ENCODE measurements around the gene HIVEP2. TPM values are rescaled to one million over a fixed set of nuclear protein-coding genes. Genes with fewer than 3 reads are reported as not detected.

HIVEP2 gene
- total RNA-seq, 1 donor from 2014 or later: 13.2 TPM

DNA sequence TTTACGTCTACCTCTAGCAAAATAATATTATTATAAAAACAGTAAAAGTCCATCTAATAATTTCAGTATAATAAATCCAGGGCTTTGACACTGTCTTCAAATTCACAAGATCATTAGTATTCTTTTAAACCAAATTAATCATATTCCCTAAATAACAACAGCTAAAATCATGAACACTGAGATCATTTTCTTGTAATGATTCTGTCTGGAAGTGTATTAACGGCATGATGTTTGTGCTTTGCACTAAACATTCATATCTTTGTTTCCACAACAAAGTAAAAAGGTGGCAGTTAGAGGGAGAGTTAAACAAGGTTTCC is 18.8 kb downstream of the HIVEP2 start:
- DNase-seq (ENCODE audit: low spot score): no peak

DNA sequence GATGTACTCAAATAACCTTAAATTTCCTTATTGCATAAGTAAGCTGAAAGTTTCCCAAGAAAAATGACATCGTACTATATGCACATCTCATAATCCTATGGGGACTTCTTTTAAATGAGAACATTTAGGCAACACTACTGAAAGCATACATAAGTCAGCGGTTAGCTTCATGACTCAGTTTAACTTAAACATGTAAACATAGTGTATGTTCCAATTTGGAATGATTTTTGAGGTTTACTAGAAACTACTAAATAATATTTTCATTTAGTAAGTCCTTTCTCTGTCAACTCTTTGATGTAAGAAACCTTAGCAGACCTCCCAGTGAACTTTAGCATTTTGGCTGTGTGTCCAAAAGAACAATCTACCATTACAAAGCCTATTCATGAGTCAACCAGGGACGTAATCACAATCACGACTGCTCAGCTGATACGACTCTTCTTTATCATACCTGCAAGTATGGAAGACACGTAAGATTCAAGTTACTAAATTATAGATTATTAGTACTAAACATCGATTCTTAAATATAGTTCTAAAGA is 19.3 kb downstream of the HIVEP2 start:
- no peak for DNase-seq (ENCODE audit: low spot score)

DNA sequence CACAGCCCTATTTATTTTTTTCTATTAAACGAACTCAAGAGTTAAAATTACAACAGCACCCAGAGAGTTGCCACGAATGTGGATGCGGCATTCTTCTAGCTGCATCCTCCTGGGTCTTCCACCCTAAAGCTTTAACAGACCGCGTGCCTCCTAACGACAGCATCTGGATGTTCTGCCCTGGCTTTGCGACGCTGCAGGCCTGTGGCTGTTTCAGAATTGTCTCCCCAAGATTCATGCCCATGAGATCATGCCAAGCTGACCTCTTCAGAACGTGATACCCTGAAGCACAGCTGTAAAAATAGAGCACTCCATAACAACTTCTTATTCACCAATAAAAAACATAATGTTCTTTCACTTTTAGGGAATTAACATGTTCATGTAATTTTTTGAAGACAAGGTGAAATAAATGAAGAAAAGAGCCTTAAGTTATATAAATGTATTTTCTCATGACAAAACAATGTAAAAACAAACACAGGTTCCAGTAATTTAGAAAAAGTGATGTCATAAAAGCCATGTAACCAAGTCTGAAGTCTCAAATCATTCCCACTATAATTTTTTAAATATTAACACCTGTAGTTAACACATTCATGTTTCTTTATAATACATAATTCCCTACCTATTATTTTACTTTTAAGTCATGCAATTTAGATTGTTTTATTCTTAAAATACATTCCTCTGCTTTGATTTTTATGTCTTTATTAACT is 26.5 kb downstream of the HIVEP2 start:
- no peak for DNase-seq (ENCODE audit: low spot score)

DNA sequence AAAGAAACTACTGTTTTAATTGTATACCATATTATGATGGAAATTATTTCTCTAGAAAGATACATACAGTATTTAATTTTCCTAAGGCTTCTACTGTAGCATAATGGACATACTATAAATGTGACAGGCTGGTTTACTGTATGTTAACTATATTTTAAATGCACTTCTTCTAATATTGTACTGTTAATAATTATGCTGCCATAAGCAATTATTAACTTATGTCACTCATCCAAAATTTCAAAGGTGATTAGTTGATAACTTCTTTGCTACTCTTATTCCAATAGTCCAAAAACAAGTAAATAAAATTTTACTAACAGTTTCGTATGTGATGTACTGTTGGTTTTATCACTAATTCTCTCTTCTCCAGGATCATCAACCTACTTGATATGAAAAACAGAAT is 28.1 kb downstream of the HIVEP2 start:
- DNase-seq (ENCODE audit: low spot score): no peak

DNA sequence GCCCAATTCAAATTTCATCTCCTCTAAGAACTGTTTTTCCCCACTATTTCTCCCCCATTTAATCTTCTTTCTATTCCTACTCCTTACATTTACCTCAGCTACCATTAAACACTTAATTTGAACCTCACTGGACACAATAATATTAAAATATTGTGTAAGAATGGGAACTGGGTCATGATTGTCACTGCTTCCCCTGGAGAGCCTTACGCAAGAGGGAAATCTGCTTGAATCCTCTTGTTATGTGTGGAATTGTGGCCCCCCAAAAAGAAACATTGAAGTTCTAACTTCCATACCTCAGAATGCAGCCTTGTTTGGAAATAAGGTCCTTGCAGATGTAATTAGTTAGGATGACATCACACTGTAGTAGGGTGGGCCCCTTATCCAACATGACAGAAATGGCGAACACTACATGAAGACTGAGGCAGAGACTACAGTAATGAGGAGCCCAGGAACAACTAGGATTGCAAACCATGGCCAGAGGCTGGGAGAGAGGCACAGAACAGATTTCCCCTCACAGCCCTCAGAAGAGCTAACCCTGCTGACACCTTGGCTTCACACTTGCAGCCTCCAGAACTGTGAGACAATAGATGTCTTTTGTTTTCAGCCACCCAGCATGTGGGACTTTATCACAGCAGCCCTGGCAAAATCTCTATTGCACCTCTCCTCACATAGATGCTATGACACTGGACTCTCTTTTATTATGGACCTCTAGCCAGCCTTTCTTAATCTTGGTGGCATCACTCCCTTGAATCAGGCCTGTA is 29.9 kb downstream of the HIVEP2 start:
- DNase-seq (ENCODE audit: low spot score): no peak

DNA sequence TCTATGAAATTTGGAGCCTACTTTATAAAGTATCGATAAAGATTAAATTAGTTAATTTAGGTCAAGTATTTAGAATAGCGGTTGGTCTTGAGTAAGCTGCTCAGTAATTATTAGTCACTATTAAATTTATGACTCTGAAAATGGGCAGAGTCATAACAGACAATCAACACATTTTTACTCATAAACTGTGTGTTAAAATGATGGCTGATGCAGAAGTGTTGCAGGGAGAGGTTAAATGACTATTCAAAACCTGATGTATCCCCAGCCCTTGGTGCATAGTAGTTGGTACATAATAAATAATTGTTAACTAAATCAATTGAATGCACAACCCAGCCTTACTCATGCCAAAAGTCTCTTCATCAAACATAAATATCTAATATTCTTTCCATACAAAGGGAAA is 30.6 kb downstream of the HIVEP2 start:
- DNase-seq (ENCODE audit: low spot score): no peak

DNA sequence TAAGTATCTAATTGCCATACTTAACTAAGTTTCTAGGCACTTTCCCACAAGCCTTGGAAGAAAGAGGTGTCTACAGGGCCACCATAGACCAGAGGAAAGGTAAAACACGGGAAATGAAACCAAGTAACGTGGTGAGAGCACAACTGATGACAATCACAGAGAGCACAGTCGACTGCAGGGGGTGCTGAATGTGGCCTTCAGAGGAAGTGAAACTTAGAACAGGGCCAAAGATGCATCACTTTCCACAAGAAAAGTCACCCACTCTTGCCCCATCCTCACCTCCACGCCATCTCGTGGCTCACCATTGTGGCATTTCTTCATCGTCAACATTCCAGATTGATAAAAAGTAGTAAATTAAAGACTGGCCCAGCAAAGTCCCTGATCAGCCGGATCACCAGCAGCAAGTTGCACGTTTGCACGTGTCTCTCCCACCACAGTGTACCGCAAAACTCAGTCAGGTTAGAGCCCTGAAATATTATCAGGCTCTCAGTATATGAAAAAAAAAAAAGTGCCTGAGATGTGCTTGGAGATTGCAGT is 31.4 kb downstream of the HIVEP2 start:
- DNase-seq (ENCODE audit: low spot score): no peak

DNA sequence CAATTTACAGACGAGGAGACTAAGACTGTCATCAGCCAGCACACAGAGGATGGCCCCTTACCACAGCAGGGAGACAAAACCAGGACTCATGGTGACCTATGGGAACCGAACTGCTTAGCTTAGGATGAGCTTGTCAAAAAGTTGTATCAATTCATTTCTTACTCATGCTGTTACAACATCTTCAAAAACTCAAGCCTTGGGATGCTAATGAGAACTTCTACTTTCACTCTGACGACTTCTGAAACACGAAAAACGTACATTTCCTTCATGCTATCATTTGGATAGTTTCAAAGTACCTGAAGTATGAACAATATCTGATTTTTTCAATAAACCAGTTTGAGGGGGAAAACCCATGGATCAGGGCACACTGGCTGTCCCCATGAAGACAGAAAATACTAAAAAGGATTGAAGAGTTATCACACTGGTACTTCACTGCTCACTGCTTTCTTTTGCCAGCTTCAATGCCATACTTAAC is 31.9 kb downstream of the HIVEP2 start:
- DNase-seq (ENCODE audit: low spot score): no peak

DNA sequence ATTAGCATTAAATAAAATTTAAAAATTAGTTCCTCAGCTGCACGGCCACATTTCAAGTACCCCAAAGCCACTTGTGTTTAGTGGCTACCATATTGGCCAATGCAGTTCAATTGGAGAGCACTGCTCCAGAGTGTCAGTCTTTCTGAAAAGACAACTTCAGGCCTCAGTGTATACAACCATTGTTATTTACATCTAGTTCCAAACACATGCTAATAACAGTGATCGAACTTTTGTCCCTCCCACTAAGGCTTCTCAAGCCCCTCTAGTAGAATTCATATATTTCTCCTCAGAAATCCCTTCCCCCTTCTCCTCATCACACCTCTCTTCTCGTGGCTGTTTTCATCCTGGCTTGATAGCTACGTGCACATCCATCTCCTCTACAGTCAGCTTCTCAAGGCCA is 32.9 kb downstream of the HIVEP2 start:
- DNase-seq (ENCODE audit: low spot score): no peak

DNA sequence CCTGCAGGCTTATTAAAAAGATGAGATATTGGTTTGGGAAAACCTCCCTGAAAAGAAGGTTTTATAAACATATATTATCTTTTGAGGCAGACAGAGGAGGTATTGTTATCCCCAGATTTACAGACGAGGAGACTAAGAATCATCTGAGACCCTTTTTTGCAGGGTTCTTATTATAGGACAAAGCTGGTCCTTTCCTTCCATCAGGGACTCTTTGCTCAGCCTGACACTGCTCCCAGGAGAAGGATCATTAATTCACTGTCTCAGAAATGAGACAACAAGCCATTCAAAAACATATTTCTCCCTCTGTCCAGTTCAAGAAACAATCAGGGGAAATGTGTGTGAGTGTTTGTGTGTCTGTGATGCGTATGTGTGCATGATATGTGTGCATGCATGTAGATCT is 33.5 kb downstream of the HIVEP2 start:
- no peak for DNase-seq (ENCODE audit: low spot score)

DNA sequence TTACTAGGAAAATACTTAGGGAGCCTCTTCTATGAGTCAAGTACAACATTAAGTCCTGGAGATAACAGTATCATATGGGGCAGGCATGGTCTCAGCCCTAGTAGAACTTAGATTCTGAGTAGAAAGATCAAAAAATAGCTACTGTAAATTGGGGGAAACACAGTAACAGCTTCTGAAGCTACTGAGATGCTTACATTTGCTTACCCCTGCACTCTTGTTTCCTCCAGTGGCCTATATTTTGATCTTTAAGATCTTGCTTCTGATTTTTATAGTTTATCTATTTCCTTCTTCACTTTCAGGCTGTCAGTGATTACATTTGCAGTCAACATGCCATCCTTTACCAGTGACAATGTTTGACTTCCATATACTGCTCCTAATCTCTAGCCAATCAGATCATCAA is 35.3 kb downstream of the HIVEP2 start:
- no peak for DNase-seq (ENCODE audit: low spot score)

DNA sequence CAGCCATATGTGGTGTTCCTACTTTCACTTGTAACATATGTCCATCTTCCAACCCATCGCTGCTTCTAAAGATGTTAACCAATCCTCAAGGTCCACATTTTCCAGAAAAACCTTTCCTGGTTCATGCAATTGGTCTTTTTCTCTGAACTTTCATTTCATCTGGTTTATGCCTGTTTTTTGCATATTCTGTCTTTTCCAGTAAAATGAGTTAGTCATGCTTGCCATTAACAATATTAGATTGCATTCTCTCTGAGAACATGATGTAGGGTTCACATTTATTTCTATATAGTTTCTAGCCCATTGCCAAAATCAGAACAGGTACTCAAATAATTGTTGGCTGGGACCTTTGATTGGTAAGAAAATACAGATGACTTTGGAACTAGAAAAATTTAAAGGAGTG is 36.7 kb downstream of the HIVEP2 start:
- DNase-seq (ENCODE audit: low spot score): no peak

DNA sequence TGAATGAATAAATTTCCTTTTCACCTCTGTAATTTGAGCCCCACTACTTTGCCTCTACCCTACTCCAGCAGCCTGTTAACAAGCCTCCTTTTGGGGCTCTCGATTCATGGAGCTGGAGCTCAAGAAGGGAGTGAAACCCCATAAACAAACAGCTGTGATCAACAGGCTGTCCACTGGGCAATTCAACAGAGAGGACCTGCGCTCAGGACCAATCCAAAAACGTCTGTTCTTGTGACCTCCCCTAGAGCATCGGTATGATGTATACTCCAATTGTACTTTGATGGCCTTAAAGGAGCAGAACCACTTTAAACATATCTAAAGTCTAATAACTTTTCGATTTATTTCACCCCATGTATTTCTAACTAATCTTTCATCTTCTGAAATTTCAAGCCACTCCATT is 37.4 kb downstream of the HIVEP2 start:
- DNase-seq (ENCODE audit: low spot score): no peak

DNA sequence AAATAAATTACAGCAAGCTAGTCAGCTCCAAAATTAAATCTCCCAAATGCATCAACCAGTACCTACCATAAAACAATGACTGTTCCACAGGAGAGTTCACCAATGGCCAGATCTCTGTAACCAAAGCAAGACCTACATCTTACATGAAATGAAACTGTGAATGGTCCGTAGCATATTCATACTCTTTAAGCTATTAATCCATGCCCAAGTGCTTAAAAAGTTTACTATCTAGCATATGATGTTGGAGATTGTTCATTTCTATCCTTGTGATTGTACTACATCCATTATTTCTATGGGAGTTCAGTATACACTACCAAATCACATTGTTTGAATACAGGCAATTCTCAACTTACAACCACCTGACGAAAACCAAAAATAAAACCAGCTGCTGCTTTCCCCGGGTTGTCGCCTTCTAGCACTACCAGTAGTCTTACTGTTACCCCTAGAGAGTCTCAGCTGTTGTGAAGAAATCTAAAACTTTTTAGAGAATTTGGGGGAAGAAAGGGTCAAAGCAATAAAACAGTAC is 38.0 kb downstream of the HIVEP2 start:
- DNase-seq (ENCODE audit: low spot score): no peak

DNA sequence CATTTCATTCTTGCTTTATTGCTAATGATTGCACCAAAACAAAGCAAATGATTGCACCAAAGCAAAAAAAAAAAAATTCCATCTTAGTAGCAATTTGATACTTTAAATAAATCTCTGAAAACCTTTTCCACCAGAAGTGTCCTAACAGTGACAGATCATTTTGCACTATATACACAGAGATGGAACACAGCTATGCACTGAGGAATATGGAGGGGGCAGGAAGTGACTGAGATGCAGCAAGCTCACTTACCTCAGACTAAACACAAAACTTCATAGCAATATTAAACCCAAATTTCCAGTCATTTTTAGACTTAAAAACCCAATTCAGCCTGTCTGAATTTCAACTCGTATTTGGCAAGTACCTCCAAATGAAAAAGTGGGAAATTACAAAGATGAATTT is 41.2 kb downstream of the HIVEP2 start:
- DNase-seq (ENCODE audit: low spot score): no peak

DNA sequence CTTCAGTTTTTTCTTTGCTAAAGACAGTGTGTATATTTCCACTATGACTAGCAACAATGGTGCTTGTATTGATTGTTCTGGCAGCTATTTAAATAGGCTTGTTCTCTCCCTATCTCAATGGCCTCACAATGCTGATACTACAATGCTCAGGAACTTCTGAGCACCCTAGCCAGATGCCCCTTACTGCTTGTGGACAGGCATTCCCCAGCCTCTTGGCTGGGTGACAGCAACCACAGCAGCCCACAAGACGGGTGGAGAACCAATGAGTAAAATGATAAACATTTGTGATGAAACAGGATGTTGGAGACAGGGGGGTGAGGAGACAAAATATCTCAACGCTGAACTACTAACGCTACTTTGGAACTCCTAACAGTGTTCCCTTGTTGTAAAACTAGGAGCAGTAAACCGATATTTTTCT is 42.3 kb downstream of the HIVEP2 start:
- no peak for DNase-seq (ENCODE audit: low spot score)

DNA sequence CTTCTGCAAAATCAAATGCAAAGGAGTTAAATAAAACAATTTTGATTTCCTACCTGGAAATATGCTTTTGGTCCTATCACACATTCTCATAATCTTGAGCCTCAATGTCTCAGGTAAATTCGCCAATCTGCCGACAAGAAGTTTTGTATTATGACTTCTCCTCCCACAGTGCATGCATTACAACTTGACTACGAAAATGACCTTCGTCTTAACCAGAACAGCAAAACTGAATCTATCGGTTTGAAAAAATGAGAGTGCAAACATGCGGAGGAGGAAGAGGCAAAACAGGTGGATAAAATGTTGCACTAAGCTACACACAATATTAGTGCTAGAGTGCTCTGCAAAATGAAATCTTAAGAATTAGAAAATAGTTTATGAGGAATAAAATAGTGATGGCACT is 43.4 kb downstream of the HIVEP2 start:
- DNase-seq (ENCODE audit: low spot score): no peak

DNA sequence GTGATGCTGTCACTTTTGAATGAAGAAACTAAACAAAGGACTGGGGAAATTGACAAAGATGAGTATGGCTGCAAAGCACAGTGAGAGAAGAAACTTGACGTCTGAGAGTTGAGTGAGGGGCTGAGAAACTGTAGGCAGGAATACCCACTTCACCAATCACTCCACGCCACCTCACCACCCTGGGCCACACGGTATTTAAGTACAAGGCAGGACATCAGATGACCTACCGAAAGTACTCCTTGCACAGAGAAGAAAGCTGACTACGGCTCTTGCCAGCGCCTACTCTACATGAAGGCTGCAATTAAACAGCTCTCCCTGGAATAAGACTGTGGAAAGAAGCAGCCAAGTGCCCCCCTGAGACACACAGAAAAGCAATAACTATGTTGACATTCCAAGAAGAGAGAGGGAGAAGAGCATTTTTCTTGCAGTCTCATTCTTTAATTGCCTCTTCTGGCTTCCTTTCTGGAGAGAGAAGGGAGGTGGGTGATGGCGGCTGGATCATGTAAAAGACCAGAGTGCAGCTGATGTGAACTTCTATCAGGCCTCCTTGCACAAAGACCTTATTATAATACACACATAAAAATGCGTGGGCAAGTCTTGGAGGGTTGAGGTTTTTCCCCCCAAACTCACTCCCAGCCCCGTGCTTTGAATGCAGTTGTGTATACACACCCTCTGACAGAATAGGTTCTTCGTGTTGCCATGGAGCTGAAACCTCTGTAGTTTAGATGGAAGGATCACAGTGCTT is 44.6 kb downstream of the HIVEP2 start:
- no peak for DNase-seq (ENCODE audit: low spot score)

DNA sequence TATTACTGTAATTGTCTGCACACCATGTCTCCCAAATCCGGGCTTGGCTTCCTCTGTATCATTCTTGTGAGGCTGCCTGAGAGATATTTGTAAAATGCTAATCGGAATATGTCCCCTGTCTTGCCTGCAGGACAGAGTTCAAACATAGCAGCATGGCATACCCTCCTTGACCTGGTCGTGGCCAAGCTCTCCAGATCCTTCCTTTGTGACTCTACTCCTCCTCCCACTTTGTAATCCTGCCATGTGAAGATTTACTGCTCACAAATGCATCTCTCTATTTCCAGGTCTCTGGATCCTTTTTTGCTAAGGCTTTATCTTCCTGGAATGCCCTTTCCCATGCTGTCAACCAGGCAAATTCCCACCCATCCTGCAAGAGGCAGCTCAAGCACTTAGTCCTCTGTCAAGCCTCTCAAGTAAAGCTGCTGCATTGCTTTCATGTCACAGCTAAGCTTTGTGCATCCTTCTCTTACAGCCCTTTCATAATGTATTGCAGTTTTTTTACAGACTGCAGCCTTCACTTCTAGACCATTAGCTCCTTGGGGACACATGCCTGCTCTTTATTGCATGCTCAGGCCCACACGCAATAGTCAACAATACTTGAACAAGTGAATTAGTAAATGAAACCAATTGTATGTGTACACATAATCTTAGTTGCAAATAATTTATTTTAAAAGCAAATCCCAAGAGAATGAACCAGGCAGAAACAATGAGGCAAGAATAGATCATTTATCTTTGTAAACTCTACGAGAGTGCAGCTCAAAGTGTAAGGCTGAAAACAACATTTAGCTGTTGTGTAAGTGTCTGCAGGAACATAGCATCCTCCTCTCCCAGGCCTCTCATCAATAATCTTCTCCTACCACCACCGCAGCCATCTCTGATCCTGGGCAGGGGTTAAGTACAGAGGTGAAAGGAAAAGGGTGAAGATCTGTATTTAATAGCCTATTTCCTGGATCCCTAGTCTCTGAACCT is 45.8 kb downstream of the HIVEP2 start:
- no peak for DNase-seq (ENCODE audit: low spot score)

DNA sequence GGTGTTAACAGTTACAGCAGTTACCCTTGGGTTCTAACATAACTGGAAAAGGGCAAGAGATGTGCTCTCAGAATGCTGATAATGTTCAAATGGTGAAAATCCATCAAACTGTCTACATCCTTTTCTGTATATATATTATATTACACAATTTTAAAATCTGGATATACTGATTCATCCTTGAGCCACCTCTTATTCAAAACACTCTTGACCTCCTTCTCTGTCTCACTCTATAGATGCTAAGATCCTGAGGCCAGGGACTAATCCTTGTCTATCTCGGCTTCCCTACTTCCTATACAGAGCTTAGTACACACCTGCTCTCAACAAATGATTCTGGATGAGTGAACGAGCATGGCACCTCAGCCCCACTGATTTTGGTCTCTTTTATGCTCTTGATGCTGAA is 47.3 kb downstream of the HIVEP2 start:
- no peak for DNase-seq (ENCODE audit: low spot score)

Measured in mesenteric fat pad (tissue), 1 donor.